Eye (tissue), 1 donor: ENCODE data around the gene PPFIA2.

Experiments used
- DNase-seq: peaks from one replicate; pipeline ENCODE4 v3.0.0-alpha.2; 2015

PPFIA2 gene

DNA sequence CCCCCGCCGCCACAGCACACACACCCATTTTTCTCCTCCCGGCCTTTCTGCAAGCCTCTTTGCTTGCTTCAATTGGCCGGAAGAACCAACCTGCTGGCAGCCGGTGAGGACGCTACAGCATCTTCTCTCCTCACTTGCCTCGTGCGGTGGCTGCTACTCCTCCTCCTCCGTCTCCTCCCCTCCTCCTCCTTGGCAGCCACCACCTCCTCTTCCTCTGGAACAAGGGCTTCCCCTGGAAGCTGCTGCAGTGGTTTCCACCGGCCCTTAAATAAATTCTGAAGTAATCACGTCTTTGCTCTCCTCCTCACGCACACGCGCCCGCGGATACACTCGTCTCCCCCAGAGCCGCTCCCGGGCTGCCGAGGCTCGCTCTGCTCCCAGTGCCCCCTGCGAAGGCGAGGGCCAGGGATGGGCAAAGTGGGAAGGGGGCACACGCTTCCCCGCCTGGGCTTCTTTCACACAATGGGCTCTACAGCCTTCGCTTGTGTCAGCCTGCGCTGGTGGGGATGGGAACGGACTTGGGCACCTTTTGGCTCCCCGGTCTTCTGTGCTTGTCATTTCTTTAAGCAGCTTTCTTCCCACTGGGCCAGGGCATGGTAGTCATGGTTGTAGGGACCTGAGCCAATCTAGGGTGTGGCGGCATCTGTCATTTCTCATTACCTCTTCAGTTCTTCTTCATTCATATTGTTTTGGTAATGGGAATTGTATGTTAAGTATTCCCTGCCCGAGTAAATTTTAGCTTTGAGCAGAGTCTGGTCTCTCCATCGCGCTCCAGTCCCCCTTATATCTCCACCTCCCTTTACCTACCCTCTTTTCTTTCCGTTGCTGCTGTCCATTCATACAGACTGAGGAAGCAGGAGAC, at the start of gene PPFIA2:
Gene PPFIA2, minus strand, starts transcription at position 161 of the 862 bp plus-strand sequence.
- peak; percentile 89 for DNase-seq

DNA sequence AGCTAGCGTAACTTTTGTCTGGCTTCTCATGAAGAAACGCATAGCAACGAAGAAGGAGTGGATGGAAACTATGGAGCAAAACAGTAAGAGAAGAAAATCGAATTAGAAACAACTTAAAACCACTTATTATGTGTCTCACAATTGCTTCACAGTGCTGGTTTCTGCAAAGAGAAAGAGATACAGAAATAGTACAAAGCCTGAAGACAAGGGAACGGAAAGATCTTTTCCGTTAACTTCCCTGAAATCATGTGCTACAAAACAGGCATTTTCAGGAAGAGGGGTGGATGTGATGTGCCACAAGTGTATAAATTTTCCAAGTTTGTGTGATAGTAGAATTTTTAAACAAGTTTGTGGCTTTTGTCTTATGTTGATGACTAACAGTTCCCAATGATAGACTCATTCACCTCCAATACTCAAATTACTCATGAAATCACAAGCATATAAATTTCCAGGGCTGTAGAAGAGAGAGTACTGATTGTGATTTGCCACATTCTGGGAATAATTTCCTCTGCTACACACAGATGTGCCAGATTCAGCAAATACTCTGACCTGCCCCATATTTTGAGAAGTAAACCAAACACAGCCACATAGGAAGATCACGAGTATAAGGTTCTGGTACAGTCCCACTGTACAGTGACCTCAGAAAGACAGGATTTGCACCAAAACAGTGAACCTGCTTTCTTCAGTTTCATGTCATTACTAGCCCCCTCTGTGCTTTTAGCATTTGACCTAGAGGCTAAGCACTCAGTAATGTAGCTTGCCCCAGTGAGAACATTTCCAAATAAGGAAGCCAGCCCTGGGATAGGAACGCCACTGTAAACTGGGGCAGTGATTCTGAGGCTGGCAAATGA, 41.4 kb upstream of the PPFIA2 start:
- no peak for DNase-seq

DNA sequence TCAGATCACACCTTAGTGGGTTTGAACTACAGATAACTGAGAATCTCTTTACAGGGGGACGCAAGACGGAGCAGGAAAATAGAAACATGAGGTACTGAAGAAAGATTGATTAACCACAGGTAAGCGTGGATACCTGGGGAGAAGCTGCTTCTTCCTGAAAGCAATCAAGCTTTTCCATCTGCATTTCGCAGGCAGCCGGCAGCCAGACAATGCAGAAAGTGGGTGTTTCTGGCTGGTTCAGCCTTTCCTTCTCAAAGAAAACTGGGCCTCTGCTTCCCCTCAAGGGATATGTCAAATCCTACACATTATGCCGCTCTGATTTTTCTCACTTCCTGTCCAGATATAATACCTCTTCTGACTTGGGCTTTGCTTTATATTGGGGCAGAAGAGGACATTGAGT, 39.1 kb upstream of the PPFIA2 start:
- DNase-seq, result no peak

DNA sequence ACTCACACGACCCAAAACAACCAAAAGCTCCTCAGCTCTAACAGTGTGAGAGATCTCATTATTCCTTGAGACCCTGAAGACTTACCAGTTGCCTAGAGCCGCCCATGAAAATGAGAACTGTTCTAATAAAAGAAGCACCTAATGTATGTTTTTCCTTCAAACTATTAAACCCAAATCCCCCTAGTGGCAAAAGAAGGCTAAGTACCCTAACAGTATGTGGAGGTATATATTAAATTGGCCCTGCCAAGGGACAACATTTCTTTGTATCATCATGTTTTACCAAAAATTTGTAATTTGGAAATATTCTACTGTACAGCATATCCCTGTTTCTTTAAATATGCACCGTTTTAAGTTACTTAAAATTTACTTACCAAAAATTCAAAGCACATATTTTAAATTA, 38.0 kb upstream of the PPFIA2 start:
- DNase-seq, result peak; percentile 8

DNA sequence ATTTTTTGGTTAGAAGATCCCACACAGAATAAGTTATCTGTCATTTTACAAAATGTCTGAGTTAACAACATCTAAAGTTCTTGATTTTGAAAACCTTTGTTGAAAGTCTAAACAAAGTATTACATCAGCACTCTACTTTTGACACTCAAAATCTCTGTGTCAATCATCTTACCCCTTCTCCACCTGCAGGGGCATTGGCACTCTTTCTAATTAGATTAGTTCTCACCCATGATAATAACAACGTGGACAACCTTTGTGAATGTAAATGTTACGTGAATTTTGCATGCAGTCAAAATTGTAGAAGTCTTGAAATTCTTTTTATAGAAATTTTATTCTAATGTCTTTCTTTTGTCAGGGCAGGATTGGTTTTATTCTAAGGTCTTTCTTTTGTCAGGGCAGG, 33.5 kb upstream of the PPFIA2 start:
- no peak for DNase-seq

DNA sequence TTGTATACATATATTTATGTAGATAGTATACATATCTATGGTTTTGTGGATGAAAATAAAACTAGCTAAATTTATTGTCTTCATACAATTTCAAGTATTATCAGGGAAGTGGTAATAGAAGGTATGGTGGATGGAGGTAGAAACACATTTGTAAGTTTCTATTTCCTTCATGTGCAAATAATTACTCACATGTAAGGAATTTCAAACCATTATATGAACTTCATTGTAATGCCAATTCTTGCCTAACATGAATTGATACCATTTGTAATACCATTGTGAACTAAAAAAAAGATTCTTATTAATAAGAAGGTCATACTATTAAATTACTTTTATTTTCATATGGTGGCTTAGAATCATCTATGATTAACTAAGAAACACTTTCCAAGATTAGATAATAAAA, 20.1 kb upstream of the PPFIA2 start:
- DNase-seq, result no peak

DNA sequence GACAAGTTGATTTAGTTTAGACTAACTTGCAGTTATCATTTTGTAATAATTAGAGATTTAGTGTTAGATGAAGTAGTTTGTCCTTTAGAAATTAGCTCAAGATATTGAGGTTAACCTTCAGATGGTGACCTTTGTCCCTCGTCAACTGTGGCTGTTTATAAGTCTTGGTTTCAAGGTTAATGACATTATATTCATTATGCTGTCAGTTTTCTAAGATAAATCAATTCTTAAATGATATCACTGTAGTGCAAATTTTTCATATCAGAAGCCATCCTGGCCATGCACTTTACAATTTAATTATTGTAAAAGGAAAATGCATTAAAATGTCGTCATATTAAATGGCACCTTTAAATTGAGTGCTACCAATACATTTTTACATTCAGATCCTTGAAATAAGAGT, 19.6 kb upstream of the PPFIA2 start:
- DNase-seq, result no peak

DNA sequence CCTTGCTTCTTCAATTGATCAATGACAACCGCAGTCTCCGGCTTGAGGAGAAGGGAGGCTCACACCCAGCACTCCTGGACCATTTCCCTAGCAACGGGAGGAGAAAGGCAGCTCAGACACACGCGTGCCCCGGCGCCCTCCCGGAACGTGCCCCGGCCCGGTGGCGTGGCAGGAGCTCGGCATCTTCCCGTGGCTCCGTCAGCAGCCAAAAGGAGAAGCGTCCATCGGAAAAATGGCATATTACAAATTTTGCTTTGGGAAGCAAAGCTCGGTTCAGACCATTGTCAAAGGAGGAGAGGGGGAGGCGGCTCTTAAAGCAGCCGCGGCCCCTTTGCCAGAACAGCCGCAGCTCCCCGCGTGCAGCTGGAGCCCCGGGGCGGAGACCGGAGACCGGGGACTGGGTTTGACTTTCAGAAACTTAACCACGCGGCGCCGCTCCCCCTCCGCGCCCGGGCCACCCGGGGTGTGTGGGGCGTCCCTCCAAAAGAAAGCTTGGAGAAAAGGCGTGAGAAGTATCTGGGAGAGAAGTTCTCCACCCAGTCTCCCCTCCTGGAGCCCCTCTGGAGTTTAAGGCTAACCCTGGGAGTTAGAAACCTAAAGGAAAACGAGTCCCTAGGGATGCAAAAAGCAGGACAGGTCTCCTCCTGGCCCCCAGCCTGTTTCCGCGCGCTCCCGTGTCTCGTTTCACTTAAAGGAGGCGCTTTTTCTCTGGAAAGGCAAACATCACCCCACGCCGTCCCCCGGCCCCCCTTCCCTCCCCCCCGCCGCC, 545 bp downstream of the PPFIA2 start:
- DNase-seq, result peak; percentile 91

DNA sequence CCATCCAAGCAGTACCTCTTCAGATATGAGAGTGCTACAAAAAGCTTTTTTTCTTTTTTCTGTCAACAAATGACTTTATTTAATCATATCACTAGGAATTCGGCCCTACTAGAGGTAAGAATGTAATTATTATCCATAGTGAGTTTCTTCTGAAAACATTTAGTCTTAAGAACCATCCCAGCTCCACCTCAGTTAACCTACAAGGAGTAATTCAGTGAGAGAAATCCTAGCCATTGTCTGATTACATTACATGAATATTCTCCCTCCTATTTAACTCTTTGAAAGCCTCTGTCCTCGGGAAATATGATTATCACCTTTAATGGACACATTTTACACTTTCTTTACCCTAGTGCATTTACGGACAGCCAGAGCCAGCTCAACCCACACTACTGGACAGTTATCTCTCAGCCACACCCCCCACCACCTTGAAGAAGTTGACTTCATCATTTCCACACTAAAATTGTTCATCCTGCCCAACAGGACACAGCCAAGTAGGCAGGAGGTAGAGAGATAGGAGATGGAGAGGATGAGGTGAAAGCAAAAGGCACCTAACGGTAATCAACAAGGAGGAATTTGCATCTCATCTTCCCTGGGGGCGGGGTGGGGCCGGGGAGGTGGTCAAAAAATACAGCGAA, 1.3 kb downstream of the PPFIA2 start:
- no peak for DNase-seq

DNA sequence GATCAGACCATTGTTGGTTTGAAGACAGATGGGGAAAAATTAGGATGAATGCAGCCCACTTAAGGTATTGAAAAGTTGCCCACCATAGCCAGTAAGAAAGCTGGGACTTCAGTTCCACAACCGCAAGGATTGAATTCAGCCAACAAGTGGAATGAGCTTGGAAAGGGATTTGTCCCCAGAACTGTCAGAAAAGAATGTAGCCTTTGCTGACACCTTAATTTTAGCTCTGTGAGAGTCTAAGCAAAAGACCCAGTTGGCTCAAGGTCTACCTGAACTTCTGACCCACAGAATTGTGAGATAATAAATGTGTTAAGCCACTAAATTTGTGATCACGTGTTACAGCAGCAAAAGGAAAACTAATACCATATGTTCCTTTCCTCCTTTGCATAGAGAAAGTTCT, 29.4 kb downstream of the PPFIA2 start:
- no peak for DNase-seq

DNA sequence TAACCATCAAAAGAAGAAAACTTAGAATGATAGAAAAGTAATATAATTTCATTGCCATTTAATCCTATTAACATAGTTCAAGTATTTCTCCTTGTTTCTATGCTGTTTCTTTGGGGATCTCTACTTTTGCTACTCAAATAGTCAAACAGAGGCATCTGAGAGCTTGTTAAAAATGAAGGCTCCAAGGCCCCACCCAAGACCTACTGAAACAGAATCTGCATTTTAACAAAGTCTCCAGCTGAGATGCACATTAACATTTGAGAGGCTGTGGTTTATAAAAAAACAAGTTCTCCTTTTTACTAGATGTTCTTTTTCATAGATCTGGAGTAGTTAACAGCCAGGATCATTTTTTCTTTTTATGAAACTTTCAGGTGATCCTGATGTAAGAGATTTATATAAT, 31.8 kb downstream of the PPFIA2 start:
- DNase-seq, result no peak

DNA sequence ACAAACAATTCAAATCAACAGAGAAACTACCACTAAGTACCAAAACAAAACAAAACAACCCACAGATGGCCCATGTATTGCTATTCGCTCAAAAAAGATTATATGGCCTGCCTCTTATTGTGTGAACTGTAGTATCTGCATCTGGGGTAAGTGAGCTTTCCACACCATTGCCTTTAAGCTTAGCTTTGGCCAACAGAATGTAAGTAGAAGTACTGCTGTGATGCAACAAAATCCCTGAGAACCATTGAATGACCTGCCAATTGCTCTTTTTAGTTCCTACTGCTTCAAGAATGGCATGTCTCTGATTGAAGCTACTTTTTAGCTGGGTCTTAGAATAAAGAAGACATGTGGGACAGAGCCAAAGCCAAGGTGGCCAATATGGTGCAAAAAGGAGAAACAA, 32.5 kb downstream of the PPFIA2 start:
- no peak for DNase-seq

DNA sequence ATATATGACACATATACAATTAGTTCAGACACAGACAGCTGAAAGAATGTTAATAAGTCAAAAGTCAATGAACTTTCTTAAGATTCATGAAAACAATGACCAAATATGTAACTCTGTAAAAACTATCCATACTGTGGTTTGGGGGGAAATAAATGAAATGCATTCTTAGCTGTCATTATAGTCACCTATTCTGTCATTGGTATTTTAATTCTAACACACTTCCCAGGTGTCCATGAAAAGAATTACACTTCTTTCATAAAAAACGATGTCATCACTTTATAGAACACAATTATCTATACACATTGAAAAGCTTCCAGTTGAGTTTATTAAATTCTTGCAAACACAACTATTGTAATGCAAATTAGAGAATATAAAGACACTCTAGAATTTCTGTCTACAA, 35.8 kb downstream of the PPFIA2 start:
- DNase-seq, result no peak

DNA sequence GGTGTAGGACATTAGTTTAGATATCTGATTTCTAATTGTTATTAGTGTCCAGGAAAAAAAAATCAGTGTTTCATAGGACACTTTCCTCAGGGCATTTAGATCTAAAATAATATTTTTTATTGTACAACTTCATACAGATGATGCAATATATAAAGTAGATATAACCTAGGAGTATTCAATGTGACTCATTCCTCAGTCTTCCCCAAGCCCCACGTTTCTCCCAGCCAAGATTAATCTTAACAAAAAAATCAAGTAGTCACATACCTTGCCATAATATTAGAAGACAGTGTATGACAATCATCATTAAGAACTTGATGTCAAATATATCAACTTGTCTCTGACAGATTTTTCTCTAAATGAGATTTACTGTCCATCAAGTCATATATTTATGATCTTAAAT, 37.1 kb downstream of the PPFIA2 start:
- no peak for DNase-seq

DNA sequence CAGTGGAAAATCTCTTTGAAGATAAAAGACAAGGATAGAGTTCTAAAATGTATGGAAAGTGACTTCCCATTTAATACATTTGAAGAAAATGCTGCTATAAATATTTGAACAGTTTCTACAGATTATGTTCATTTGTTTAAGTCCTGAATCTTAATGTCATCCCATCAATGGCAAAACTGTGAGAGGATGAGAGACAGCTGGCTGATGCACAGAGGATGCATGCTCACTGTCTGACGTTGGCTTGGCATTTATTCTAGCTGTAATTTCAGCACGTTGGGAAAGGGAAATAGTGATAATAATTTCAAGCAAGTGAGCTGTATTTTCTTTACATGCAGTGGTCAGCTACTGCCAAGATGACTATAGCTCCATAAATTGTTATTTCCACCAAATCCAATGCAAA, 40.5 kb downstream of the PPFIA2 start:
- DNase-seq, result no peak

DNA sequence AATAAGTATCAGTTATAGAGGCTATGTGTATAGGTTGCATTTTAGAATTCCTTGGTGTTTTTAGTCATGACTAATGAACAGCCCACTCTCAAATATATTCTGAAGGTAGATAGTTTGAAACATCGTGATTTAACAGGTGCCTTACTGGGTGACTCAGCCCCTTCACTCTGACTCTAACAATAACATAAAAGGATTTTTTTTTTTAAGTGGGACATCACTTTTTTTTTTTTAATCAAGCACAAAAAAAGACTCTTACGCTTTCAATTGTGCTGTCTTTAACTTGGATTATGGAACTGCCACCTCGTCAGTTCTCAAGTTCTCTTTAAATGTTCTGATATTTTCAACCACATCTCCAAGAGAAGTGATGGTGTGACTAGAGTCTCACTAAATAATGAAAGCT, 46.6 kb downstream of the PPFIA2 start:
- no peak for DNase-seq

DNA sequence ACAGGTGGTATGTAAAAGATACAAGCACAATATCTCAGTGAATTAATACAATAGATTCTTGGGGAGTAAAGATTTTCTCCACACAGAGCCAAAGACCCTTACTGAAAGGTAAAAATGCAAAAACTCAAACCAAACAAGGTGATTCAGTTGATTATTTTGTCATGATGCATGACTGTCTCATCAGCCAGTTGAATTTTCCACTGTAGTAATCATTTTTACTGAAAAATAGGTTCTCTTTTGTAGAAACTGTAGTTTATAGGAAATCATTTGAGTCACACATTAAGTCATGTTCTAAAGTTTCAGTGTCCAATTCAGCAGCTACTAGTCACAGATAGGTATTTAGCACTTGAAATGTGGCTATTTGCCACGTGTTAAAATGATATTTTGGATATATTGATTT, 53.6 kb downstream of the PPFIA2 start:
- DNase-seq, result no peak

DNA sequence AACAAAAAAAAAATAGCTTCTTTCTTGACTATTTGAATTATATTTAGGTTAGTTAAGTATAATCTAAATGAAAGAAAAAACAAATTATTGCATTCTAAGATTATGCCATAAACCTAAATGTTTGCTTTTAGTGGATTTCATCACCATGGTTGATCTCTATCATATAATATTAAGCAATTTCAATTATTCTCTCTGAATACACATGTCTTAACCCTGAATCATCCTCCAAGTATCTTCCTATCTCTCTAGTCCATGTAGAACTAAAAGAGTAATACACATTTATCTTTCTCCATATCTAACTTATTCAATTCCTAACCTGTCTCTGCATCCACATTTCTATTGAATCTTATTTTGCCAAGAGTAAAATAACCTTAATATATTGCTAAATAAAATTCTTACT, 59.6 kb downstream of the PPFIA2 start:
- DNase-seq, result no peak

DNA sequence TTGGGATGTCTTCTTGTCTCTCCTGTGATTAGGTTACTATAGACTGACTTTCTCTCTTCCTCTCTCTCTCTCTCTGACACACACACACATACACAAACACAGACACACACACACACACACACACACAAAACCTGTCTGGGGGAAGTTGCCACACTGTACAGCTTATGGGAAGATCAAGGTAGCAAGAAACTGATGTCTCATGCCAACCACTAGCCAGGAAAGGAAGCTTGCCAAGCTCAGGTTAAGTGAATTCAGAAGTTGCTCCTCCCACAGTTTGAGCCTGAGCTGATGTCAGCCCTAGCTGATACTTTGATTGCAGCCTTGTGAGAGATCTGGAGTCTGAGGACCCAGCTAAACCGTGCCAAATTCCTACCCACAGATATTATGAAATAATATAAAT, 67.1 kb downstream of the PPFIA2 start:
- no peak for DNase-seq

DNA sequence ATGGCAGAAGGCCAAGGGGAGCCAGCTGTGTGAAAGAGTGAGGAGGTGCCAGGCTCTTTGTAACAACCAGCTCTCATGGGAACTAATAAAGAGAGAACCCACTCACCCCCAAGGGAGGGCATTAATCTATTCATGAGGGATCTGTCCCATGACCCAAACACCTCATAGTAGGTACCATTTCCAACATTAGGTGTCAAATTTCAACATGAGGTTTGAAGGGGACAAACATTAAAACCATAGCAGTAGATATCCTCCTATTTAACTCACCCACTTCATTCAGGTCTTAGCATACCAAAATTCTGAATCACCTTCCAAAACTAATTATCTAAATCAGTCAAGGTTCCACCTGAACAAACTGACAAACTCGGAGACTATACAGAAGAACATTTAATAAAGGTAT, 75.3 kb downstream of the PPFIA2 start:
- no peak for DNase-seq

DNA sequence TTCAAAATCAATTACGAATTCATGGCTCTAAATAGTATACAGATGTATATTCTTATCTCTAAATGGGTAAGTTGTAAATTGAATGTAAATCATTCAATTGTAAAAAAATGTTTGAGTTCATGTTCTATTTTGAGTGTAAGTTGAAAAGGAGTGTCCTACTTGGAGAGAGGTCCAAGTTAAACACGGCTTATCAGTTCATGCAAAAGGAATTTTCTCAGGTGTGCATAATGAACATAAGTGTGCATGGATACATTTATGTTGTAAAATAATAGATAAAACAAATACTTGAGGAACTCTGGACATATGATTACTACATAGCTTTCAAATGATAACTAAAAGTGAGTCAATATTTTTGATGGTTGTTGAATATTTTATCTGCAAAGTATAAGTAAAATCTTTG, 79.5 kb downstream of the PPFIA2 start:
- no peak for DNase-seq

DNA sequence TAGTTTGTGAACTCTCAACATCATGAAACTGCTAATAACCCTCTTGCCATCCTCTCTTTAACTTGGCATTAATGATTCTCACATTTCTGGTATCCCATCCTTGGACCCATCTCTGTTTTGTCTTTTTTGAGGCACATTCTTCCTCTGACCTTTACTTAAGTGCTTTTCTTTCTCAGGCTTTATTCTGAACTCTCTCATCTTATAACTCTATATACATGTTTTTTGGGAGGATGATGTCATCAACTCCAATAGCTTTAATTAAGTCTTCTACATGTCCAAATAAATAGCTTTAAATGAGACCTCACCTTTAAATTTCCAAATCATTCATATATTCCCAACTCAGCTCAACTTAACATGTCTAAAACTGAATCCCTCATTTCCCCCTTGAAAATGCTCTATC, 88.4 kb downstream of the PPFIA2 start:
- DNase-seq, result no peak

DNA sequence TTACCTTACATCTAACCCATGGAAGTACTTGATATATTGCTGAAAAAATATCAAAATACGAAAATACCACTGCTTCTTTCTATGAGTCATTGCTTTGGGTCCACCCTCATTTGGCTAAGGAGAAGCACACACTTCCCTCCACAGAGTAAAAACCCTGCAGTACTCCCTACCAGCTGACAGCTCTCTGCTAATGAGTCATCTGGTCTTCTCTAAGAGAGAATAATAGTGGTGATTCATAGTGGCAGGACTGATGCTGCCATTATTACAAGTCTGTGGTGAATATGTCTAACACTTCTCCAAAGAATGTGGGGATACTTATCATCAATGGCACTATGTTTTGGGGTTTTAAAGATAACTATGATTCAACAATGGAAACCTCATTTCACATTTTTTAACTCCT, 90.7 kb downstream of the PPFIA2 start:
- DNase-seq, result no peak
